Epithelial cell of esophagus (primary cell): ENCODE results near the gene DRD4.
A peak's percentile ranks its signal among the peaks of the same experiment; 100 is the strongest.

Experiments used
- DNase-seq: peaks from one replicate; pipeline ENCODE4 v3.0.0; 2010; ENCODE audit warnings: low read depth
- H3K4me3 ChIP-seq: 2 replicates; pipeline ENCODE4 v1.5.1; 2011; ENCODE audit warnings: mild to moderate bottlenecking, low read length, control low read depth
- CTCF ChIP-seq: IDR thresholded peaks from 2 replicates; pipeline ENCODE4 v1.5.1; 2011; ENCODE audit warnings: low read depth, mild to moderate bottlenecking, low read length, control low read depth, inconsistent platforms; ENCODE audit not compliant: insufficient read depth; ENCODE audit errors: missing control alignments

DRD4 gene

GRCh38 chr11:657691-658126 is 20.6 kb downstream of the DRD4 start:
- no peak for DNase-seq
- no peak for TF ChIP-seq CTCF
- no peak overlapping the region for H3K4me3 ChIP-seq

GRCh38 chr11:659532-660085 is 22.5 kb downstream of the DRD4 start:
- TF ChIP-seq CTCF, result no peak
- DNase-seq, result no peak
- no peak overlapping the region for H3K4me3 ChIP-seq

GRCh38 chr11:660281-660680 is 23.2 kb downstream of the DRD4 start:
- TF ChIP-seq CTCF, result no peak
- H3K4me3 ChIP-seq, result no peak overlapping the region
- no peak for DNase-seq

GRCh38 chr11:660681-661444 is 23.8 kb downstream of the DRD4 start:
- no peak overlapping the region for H3K4me3 ChIP-seq
- no peak for TF ChIP-seq CTCF
- no peak for DNase-seq

- DNase-seq, result peak; percentile 59
- TF ChIP-seq CTCF, result peak; percentile 61
- H3K4me3 ChIP-seq, result no peak overlapping the region
These were observed 25.7 kb downstream of the DRD4 start for GRCh38 chr11:662689-663274.

- H3K4me3 ChIP-seq, result no peak overlapping the region
- TF ChIP-seq CTCF, result no peak
- DNase-seq, result no peak
These were observed 28.1 kb downstream of the DRD4 start for GRCh38 chr11:665062-665703.
